Superior temporal gyrus (tissue), 1 donor: Measurements from ENCODE around the gene ZNF189.
"Not testable (repeated sequence)": the region's sequence is repeated elsewhere in the genome, so short reads cannot be mapped to it uniquely, and the experiment has no call there.

ENCODE experiments used
- DNase-seq: peaks from one replicate; pipeline ENCODE4 v3.0.0-alpha.2; 2016; ENCODE audit errors: extremely low spot score

Gene ZNF189

GRCh38 chr9:101380295-101380694 is 18.4 kb upstream of the ZNF189 start:
- no peak for DNase-seq

DNA sequence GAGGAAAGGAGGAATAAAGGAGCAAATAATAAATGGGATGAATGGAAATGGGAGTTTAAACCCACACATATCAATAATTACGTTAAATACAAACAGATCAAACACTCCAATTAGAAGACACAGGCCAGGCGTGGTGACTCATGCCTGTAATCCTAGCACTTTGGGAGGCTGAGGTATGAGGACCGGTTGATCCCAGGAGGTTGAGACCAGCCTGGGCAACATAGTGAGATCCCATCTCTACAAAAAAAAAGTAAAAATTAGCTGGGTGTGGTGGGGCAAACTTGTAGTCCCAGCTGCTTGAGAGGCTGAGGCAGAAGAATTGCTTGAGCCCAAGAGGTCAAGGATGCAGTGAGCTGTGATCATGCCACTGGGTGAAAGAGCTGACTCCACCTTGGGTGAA is 17.5 kb upstream of the ZNF189 start:
- DNase-seq = no peak

- DNase-seq = no peak
These were observed 16.8 kb upstream of the ZNF189 start for GRCh38 chr9:101381833-101382342.

DNA sequence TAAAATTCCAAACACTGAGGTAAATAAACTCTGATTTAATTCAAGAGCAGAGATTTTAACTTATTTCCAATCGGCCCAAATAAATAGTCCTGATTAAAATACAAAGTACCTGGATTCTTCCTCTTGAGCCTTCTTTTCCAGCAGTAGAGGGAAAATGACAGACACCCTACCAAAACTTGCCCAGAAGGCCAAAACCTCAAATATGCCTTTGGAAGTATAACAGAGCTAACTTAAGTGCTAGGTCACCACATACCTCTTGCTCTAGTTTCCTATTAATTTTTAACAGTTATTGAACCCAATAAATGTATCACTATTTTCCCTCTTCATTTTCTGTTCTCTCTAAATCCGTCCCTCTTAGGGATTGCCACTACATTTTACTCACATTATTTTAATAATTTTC is 15.3 kb upstream of the ZNF189 start:
- DNase-seq = no peak

- DNase-seq = not testable (repeated sequence)
These were observed 13.6 kb upstream of the ZNF189 start, which contains the start of gene BAAT for GRCh38 chr9:101384873-101385536. BAAT (minus strand) TSS chr9:101385006; CDS start chr9:101371404, 13,602 bp downstream.

GRCh38 chr9:101387871-101388506 is 10.7 kb upstream of the ZNF189 start:
- DNase-seq = peak; percentile 86

GRCh38 chr9:101388507-101388993 is 10.1 kb upstream of the ZNF189 start:
- no peak for DNase-seq

DNA sequence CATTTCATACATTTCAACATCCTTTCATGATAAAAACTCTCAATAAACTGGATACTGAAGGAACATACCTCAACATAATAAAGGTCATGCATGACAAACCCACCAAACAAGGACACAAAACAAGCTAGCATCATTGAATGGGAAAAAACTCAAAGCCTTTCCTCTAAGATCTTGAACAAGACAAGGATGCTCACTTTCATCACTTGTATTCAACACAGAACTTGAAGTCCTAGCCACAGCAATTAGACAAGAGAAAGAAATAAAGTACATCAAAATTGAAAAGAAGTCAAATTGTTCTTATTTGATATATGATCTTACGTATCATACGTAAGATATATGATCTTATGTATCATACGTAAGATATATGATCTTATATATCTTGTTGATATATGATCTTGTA is 5.5 kb upstream of the ZNF189 start:
- DNase-seq = no peak

DNA sequence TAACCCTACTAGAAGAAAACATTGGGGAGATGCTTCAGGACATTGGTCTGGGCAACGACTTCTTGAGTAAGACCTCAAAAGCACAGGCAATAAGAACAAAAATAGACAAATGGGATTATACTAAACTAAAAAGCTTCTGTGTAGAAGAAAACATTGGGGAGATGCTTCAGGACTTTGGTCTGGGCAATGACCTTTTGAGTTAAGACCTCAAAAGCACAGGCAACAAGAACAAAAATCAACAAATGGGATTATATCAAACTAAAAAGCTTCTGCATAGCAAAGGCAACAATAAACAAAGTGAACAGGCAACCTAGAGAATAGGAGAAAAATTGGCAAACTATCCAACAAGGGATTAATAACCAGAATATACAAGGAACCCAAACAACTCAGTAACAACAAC is 4.0 kb upstream of the ZNF189 start:
- DNase-seq = no peak

- DNase-seq = no peak
These were observed 944 bp upstream of the ZNF189 start for GRCh38 chr9:101397746-101398067.

DNA sequence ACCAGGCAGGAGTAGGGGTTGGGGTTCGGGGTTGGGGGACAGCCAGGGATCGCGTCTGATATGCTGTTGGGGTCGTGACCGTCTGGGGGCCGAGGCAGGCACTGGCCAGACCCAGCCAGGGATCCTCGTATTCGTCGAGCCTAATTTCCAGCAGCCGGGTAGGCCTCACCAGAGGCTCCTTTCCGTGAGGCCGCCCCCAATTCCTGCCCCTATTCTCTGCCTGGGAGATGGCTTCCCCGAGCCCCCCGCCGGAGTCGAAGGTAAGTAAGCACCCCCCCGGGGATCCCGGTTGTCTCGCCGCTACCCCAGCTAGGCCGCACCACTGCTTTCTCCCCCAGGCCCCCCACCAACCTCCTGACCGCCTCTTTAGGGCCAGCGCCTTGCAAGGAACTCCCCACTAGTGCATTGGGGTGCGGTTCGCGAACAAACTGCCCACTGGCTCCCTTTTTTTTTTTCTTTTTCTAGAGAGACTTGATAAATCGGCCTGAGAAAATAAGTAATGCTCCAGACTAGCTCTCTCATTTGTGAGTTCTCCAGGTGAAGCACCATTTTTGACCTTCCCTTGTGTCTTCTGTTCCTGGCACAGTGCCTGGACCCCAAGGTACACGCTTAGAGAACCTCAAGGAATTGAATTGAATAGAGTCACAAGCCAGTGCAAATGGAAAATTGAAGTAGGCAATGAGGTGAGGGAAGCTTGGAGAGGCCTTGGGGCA is 435 bp downstream of the ZNF189 start:
- peak; percentile 35 for DNase-seq

DNA sequence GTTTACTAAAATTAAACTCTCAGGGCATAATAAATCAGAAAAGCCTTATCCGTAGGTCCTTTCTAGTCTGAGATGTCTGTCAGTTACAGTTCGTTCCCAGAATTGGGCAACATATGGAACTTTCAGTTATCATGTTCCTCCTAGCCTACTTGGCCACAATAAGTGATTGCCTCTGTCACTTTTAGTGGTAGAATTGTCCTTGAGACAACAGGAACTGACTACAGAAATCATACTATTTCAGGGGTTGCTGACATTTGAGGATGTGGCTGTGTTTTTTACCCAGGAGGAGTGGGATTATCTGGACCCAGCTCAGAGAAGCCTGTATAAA is 956 bp downstream of the ZNF189 start:
- no peak for DNase-seq

GRCh38 chr9:101400120-101400519 is 1.5 kb downstream of the ZNF189 start:
- DNase-seq = no peak

GRCh38 chr9:101403516-101404285 is 5.0 kb downstream of the ZNF189 start:
- DNase-seq = no peak

DNA sequence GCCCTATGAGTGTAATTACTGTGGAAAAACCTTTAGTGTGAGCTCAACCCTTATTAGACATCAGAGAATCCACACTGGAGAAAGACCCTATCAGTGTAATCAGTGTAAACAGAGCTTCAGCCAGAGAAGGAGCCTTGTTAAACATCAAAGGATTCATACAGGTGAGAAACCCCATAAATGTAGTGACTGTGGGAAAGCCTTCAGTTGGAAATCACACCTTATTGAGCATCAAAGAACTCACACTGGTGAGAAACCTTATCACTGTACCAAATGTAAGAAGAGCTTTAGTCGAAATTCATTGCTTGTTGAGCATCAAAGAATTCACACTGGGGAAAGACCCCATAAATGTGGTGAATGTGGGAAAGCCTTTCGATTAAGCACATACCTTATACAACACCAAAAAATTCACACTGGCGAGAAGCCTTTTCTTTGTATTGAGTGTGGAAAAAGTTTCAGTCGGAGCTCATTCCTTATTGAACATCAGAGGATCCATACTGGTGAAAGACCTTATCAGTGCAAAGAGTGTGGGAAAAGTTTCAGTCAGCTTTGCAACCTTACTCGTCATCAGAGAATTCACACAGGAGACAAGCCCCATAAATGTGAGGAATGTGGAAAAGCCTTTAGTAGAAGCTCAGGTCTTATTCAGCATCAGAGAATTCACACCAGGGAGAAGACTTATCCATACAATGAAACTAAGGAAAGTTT is 9.9 kb downstream of the ZNF189 start:
- no peak for DNase-seq

- DNase-seq = no peak
These were observed 10.4 kb downstream of the ZNF189 start for GRCh38 chr9:101409079-101409477.

DNA sequence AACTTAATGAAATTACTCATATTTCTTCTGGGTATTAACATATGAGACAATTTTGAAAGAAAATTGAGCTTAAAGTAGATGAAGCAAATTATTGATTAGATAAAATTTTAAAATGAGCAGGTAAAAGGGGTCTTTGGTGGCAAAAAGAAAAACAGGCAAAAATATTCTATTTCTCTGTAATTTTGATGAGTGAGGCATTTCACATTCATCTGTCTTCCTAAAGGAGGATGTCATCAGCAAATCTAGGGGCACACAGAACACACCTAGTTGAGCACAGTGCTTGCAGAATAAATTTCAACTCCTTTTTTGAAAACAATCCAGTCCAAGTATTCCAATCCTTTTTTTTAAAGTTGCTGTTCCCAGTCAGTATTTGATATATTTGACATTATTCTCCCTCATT is 16.2 kb downstream of the ZNF189 start:
- no peak for DNase-seq

DNA sequence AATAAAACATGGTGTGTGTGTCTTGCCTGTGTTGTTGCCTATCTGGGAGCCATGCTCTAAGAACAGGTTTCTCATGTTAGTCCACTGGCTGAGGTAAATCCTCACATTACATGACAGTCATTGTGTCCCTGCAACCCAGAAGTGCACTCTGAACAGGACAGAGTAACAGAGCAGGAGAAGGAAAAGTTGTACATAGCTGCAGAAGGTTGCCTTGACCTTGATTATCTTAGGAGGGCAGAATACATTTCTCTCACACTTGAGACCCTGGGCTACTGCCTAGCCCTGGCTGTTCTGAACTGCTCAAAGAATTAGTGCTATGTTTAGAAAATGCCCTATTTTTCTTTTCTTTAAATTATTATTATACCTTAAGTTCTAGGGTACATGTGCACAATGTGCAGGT is 16.9 kb downstream of the ZNF189 start:
- DNase-seq = no peak

GRCh38 chr9:101417389-101417788 is 18.7 kb downstream of the ZNF189 start:
- DNase-seq = no peak

- no peak for DNase-seq
These were observed 19.3 kb downstream of the ZNF189 start for GRCh38 chr9:101417977-101418376.
